Lung (tissue), 12 donors: ENCODE data around the gene LRSAM1. TPM values are rescaled to one million over a fixed set of nuclear protein-coding genes. Genes with fewer than 3 reads are reported as not detected.
A peak's percentile ranks its signal among the peaks of the same experiment; 100 is the strongest.

Experiments used
- ATAC-seq: fragments of 200-7000 bp; cut with Tn5 transposase; one replicate; pipeline ENCODE4 v1.9.1; 2020; ENCODE audit warnings: moderate number of reproducible peaks; ENCODE audit not compliant: insufficient read depth, low FRiP score
- DNase-seq, 3 donors: peaks; one replicate each; pipeline ENCODE4 v3.0.0-alpha.2; 2013 to 2017
- H3K27ac ChIP-seq, 2 donors: one replicate each; pipeline ENCODE4 v1.5.1; 2013; ENCODE audit warnings: mild to moderate bottlenecking in 2 of 2, moderate library complexity in 2 of 2, control low read depth in 1 of 2, inconsistent platforms in 1 of 2, low read depth in 1 of 2, low read length in 1 of 2
- H3K27me3 ChIP-seq, 3 donors: one replicate each; pipeline ENCODE4 v1.5.1; 2013; ENCODE audit warnings: low read length in 2 of 3; ENCODE audit not compliant: control insufficient read depth in 3 of 3, insufficient read depth in 3 of 3
- H3K36me3 ChIP-seq, 4 donors: one replicate each; pipeline ENCODE4 v1.5.1; 2013; ENCODE audit warnings: low read length in 4 of 4, mild to moderate bottlenecking in 1 of 4, moderate library complexity in 1 of 4; ENCODE audit not compliant: control insufficient read depth in 4 of 4, insufficient read depth in 4 of 4
- H3K4me1 ChIP-seq, 5 donors: one replicate each; pipeline ENCODE4 v1.5.1; 2013; ENCODE audit warnings: low read length in 5 of 5, mild to moderate bottlenecking in 2 of 5, moderate library complexity in 1 of 5; ENCODE audit not compliant: control insufficient read depth in 5 of 5, insufficient read depth in 5 of 5
- H3K4me3 ChIP-seq: one replicate; pipeline ENCODE4 v1.5.1; 2013; ENCODE audit warnings: mild to moderate bottlenecking, control low read depth, moderate library complexity
- H3K9ac ChIP-seq, 2 donors: one replicate each; pipeline ENCODE4 v1.5.1; 2013; ENCODE audit warnings: low read length in 2 of 2, control low read depth in 1 of 2; ENCODE audit not compliant: insufficient read depth in 1 of 2
- H3K9me3 ChIP-seq, 4 donors: one replicate each; pipeline ENCODE4 v1.5.1; 2013; ENCODE audit warnings: low read length in 3 of 4, mild to moderate bottlenecking in 1 of 4, moderate library complexity in 1 of 4; ENCODE audit not compliant: control insufficient read depth in 4 of 4, insufficient read depth in 3 of 4
- CTCF ChIP-seq: IDR thresholded peaks from 2 replicates; pipeline ENCODE4 v1.5.1; 2012; ENCODE audit warnings: mild to moderate bottlenecking; ENCODE audit errors: control extremely low read depth, extremely low read depth
- WGBS, 2 donors: extraction: QIAGEN DNeasy Blood & Tissue Kit; methylation state at CpG; one replicate each; pipeline ENCODE4 v1.1.7; 2013; 5-methylcytosine and 5-hydroxymethylcytosine counted together
- polyA plus RNA-seq, 2 donors: library from polyadenylated mRNA; stranded (reverse); fragments of 200-250 nt; gene quantifications; one replicate each; pipeline ENCODE4 v1.2.1, GENCODE V29; 2013
- total RNA-seq, 2 donors: library from RNA; depleted of rRNA in 1 of 2; stranded (reverse); fragments of >200 nt in 1 of 2; gene quantifications; one replicate each; pipeline ENCODE4 v1.2.1, GENCODE V29; 2014 to 2021
- donor health status: control.
- donor health status: control.
- donor health status: Bipolar disorder and iron deficiency.
- donor health status: healthy.
- donor health status: DM: yes; HTN: yes; CAD: no.

The LRSAM1 gene
- total and polyA plus RNA-seq, 4 donors: 13.5 to 24.5 (median 18.0) TPM

GRCh38 chr9:127523312-127523851, 72.1 kb downstream of the LRSAM1 start:
- 91 to 94% methylated on average over 9 of the region's 9 CpGs for WGBS, 2 donors
- peak overlapping the region in 1 of 2 donors; percentile 35 for H3K27ac ChIP-seq

GRCh38 chr9:127524373-127524772, 73.1 kb downstream of the LRSAM1 start:
- ATAC-seq (no peak), DNase-seq (no peak)
- peaks cover 0 to 52% (median 36%) of the 10 kb centered on the region in 4 donors for H3K36me3 ChIP-seq
- peaks cover 0 to 35% (median 25%) of the 10 kb centered on the region in 5 donors for H3K4me1 ChIP-seq
- TF ChIP-seq CTCF: no peak
- H3K9ac ChIP-seq: no peak overlapping the region
- H3K27ac ChIP-seq: peak overlapping the region in 1 of 2 donors; percentile 54
- H3K9me3 ChIP-seq: peaks cover 0 to 10% (median 3%) of the 10 kb centered on the region in 4 donors
- 83 to 85% methylated on average over 6 of the region's 6 CpGs for WGBS, 2 donors
- no peaks in the 10 kb centered on the region for H3K27me3 ChIP-seq
- no peak overlapping the region for H3K4me3 ChIP-seq

More at GRCh38 chr9:127523312-127523851, 72.1 kb downstream of the LRSAM1 start:
- ATAC-seq: no peak
- no peak for TF ChIP-seq CTCF
- H3K9ac ChIP-seq: no peak overlapping the region
- H3K4me3 ChIP-seq: no peak overlapping the region
- H3K4me1 ChIP-seq: peaks cover 0 to 38% (median 25%) of the 10 kb centered on the region in 5 donors
- H3K9me3 ChIP-seq: peaks cover 0 to 10% (median 3%) of the 10 kb centered on the region in 4 donors
- peaks cover 0 to 53% (median 36%) of the 10 kb centered on the region in 4 donors for H3K36me3 ChIP-seq
- DNase-seq: no peak
- no peaks in the 10 kb centered on the region for H3K27me3 ChIP-seq

GRCh38 chr9:127525401-127526188, 74.3 kb downstream of the LRSAM1 start:
- Histone ChIP-seq H3K27me3 (no peaks in the 10 kb centered on the region), H3K4me3 (no peak overlapping the region), H3K9me3 (peaks cover 0 to 10% (median 3%) of the 10 kb centered on the region in 4 donors), H3K27ac (no peak overlapping the region), H3K36me3 (peaks cover 0 to 55% (median 37%) of the 10 kb centered on the region in 4 donors), H3K9ac (no peak overlapping the region), H3K4me1 (peaks cover 0 to 29% (median 25%) of the 10 kb centered on the region in 5 donors)
- no peak for ATAC-seq
- peak; percentile 25 for TF ChIP-seq CTCF
- DNase-seq: no peak
- 94 to 97% methylated on average over 8 of the region's 8 CpGs for WGBS, 2 donors
